WTC11 (cell line): ENCODE measurements around the gene MYOZ2. TPM values are rescaled to one million over a fixed set of nuclear protein-coding genes. Genes with fewer than 3 reads are reported as not detected.

Experiments
- ATAC-seq: fragments of 200-7000 bp; cut with Tn5 transposase; 2 replicates; pipeline ENCODE4 v1.10.0; 2021; ENCODE audit warnings: mild to moderate bottlenecking, moderate library complexity
- CTCF ChIA-PET: fragments of 300-600 bp; sonication (Branson Sonifier 250); formaldehyde crosslinking; loops from one replicate; lab custom pipeline; 2021; ENCODE audit warnings: antibody characterized with exemption; lab: Charles Lee
- POLR2A ChIA-PET: fragments of 350-600 bp; sonication (Branson Sonifier 250); formaldehyde crosslinking; loops from one replicate; lab custom pipeline; 2021; ENCODE audit warnings: antibody characterized with exemption; lab: Charles Lee
- DNase-seq: peaks from one replicate; pipeline ENCODE4 v3.0.0; 2021; ENCODE audit warnings: low spot score
- H3K27ac Mint-ChIP-seq: 2 replicates; pipeline ENCODE4 v1.8.0; 2021; ENCODE audit warnings: mixed read lengths
- H3K27me3 Mint-ChIP-seq: 2 replicates; pipeline ENCODE4 v1.8.0; 2021; ENCODE audit warnings: low read depth, mild to moderate bottlenecking, moderate library complexity, mixed read lengths
- H3K36me3 Mint-ChIP-seq: 2 replicates; pipeline ENCODE4 v1.8.0; 2021; ENCODE audit warnings: mixed read lengths
- H3K4me1 Mint-ChIP-seq: 2 replicates; pipeline ENCODE4 v1.8.0; 2022; ENCODE audit warnings: mixed read lengths
- H3K4me3 Mint-ChIP-seq: 2 replicates; pipeline ENCODE4 v1.8.0; 2021; ENCODE audit warnings: mild to moderate bottlenecking, moderate library complexity, mixed read lengths
- H3K9me3 Mint-ChIP-seq: 2 replicates; pipeline ENCODE4 v1.8.0; 2021; ENCODE audit warnings: mixed read lengths
- ATF1 ChIP-seq: sonication (generic); formaldehyde crosslinking; IDR thresholded peaks from 2 replicates; pipeline ENCODE4 v1.8.1; 2023; ENCODE audit warnings: mild to moderate bottlenecking, moderate library complexity, missing genetic modification reagents
- ATF2 ChIP-seq: sonication (generic); formaldehyde crosslinking; IDR thresholded peaks from 2 replicates; pipeline ENCODE4 v1.8.1; 2022; ENCODE audit warnings: low read depth, missing genetic modification reagents, borderline replicate concordance
- E2F5 ChIP-seq: sonication (generic); formaldehyde crosslinking; IDR thresholded peaks from 2 replicates; pipeline ENCODE4 v1.8.1; 2022; ENCODE audit warnings: mild to moderate bottlenecking, moderate library complexity, missing genetic modification reagents
- ELF4 ChIP-seq: sonication (generic); formaldehyde crosslinking; IDR thresholded peaks from 2 replicates; pipeline ENCODE4 v1.8.1; 2022; ENCODE audit warnings: low read depth, mild to moderate bottlenecking, moderate library complexity, missing genetic modification reagents
- FOXK1 ChIP-seq: sonication (generic); formaldehyde crosslinking; IDR thresholded peaks from 2 replicates; pipeline ENCODE4 v1.8.0; 2022; ENCODE audit warnings: mild to moderate bottlenecking, moderate library complexity, missing genetic modification reagents
- FOXP1 ChIP-seq: sonication (generic); formaldehyde crosslinking; IDR thresholded peaks from 2 replicates; pipeline ENCODE4 v1.8.0; 2022; ENCODE audit warnings: missing genetic modification reagents, mild to moderate bottlenecking, moderate library complexity, borderline replicate concordance
- GABPB1 ChIP-seq: sonication (generic); formaldehyde crosslinking; IDR thresholded peaks from 2 replicates; pipeline ENCODE4 v1.8.1; 2023; ENCODE audit warnings: mild to moderate bottlenecking, missing genetic modification reagents
- GRHL2 ChIP-seq: fragments of 250-450 bp; sonication (Bioruptor Pico); IDR thresholded peaks from 2 replicates; pipeline ENCODE4 v1.8.0; 2022; ENCODE audit warnings: mild to moderate bottlenecking, moderate library complexity; ENCODE audit not compliant: insufficient replicate concordance, severe bottlenecking
- NR1H2 ChIP-seq: sonication (generic); formaldehyde crosslinking; IDR thresholded peaks from 2 replicates; pipeline ENCODE4 v1.9.0; 2021; ENCODE audit warnings: mild to moderate bottlenecking, moderate library complexity, missing genetic modification reagents
- NR3C1 ChIP-seq: sonication (generic); formaldehyde crosslinking; conservative IDR thresholded peaks from 2 replicates; pipeline ENCODE4 v1.8.1; 2023; ENCODE audit warnings: low read depth, mild to moderate bottlenecking, missing genetic modification reagents
- PRDM15 ChIP-seq: sonication (generic); formaldehyde crosslinking; IDR thresholded peaks from 2 replicates; pipeline ENCODE4 v1.8.0; 2022; ENCODE audit warnings: missing genetic modification reagents
- PRRX2 ChIP-seq: fragments of 250-450 bp; sonication (Bioruptor Pico); IDR thresholded peaks from 2 replicates; pipeline ENCODE4 v1.8.0; 2021; ENCODE audit warnings: mild to moderate bottlenecking
- SMAD4 ChIP-seq: sonication (generic); formaldehyde crosslinking; IDR thresholded peaks from 2 replicates; pipeline ENCODE4 v1.8.0; 2022; ENCODE audit warnings: mild to moderate bottlenecking, missing genetic modification reagents
- TCF7 ChIP-seq: sonication (generic); formaldehyde crosslinking; IDR thresholded peaks from 2 replicates; pipeline ENCODE4 v1.8.0; 2022; ENCODE audit warnings: mild to moderate bottlenecking, low read depth, missing genetic modification reagents, moderate library complexity
- ZNF263 ChIP-seq: sonication (generic); formaldehyde crosslinking; IDR thresholded peaks from 2 replicates; pipeline ENCODE4 v1.8.1; 2022; ENCODE audit warnings: low read depth, mild to moderate bottlenecking, moderate library complexity, missing genetic modification reagents
- ZNF396 ChIP-seq: fragments of 250-450 bp; sonication (Bioruptor Pico); IDR thresholded peaks from 2 replicates; pipeline ENCODE4 v1.8.0; 2021; ENCODE audit warnings: mild to moderate bottlenecking, moderate library complexity, borderline replicate concordance
- ZNF416 ChIP-seq: fragments of 250-450 bp; sonication (Bioruptor Pico); IDR thresholded peaks from 2 replicates; pipeline ENCODE4 v1.9.0; 2021; ENCODE audit warnings: mild to moderate bottlenecking, inconsistent platforms
- total RNA-seq: library from RNA; stranded (reverse); gene quantifications from 3 replicates; pipeline ENCODE4 v1.2.3, GENCODE V29; 2021
- TF ChIP-seq, protein P1 (sequence below): sonication (generic); formaldehyde crosslinking; IDR thresholded peaks from 2 replicates; pipeline ENCODE4 v1.8.0; 2023; ENCODE audit warnings: mild to moderate bottlenecking, missing genetic modification reagents
- TF ChIP-seq, protein P2 (sequence below): sonication (generic); formaldehyde crosslinking; IDR thresholded peaks from 2 replicates; pipeline ENCODE4 v1.8.1; 2022; ENCODE audit warnings: low read depth, mild to moderate bottlenecking, moderate library complexity, missing genetic modification reagents, borderline replicate concordance
- TF ChIP-seq, protein P3 (sequence below): fragments of 250-450 bp; sonication (Bioruptor Pico); conservative IDR thresholded peaks from 2 replicates; pipeline ENCODE4 v1.9.0; 2021; ENCODE audit warnings: mild to moderate bottlenecking

The MYOZ2 gene
- total RNA-seq, 1 experiment from 2014 or later, result not detected

DNA sequence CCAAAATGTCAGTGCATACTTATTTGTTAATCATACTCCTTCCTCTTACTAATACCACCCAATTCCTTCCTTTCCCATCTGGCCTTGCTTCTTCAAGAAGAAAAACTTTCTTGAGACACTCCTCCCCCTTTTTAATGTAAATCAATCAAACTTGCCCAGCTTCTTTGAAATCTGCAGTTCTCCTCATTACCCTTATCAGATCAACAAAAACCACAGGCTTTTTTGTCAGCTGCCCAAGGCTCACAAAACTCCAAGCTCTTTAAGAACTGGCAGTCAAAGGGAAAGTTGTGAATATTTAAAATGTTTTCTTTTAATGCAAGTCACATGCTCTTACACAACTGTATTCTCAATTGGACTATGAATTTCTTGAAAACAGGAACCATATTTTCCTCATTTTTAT lies 11.3 kb upstream of the MYOZ2 start:
- H3K27ac Mint-ChIP-seq, result 0 out of 2 replicates have a peak overlapping the region, but pooled peaks have one; percentile 10
- ChIA-PET CTCF (interaction anchor here (0.9 kb wide), 1 partner anchor 12 kb away, joined by 3 read pairs; no protein-coding TSS in a partner anchor), POLR2A (no interaction called here)
- H3K4me3 Mint-ChIP-seq, result no peak overlapping the region
- TF ChIP-seq GRHL2 (CRISPR knock-in tag), result no peak
- no peak for TF ChIP-seq E2F5 (CRISPR knock-in tag)
- TF ChIP-seq ZNF396 (CRISPR knock-in tag), result no peak
- no peak for TF ChIP-seq NR3C1
- TF ChIP-seq, protein P1, sequence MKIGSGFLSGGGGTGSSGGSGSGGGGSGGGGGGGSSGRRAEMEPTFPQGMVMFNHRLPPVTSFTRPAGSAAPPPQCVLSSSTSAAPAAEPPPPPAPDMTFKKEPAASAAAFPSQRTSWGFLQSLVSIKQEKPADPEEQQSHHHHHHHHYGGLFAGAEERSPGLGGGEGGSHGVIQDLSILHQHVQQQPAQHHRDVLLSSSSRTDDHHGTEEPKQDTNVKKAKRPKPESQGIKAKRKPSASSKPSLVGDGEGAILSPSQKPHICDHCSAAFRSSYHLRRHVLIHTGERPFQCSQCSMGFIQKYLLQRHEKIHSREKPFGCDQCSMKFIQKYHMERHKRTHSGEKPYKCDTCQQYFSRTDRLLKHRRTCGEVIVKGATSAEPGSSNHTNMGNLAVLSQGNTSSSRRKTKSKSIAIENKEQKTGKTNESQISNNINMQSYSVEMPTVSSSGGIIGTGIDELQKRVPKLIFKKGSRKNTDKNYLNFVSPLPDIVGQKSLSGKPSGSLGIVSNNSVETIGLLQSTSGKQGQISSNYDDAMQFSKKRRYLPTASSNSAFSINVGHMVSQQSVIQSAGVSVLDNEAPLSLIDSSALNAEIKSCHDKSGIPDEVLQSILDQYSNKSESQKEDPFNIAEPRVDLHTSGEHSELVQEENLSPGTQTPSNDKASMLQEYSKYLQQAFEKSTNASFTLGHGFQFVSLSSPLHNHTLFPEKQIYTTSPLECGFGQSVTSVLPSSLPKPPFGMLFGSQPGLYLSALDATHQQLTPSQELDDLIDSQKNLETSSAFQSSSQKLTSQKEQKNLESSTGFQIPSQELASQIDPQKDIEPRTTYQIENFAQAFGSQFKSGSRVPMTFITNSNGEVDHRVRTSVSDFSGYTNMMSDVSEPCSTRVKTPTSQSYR (CRISPR knock-in tag), result no peak
- no peak for TF ChIP-seq SMAD4 (CRISPR knock-in tag)
- no peak for TF ChIP-seq ATF1 (CRISPR knock-in tag)
- TF ChIP-seq FOXK1 (CRISPR knock-in tag), result no peak
- TF ChIP-seq PRDM15, result no peak
- TF ChIP-seq, protein P2, sequence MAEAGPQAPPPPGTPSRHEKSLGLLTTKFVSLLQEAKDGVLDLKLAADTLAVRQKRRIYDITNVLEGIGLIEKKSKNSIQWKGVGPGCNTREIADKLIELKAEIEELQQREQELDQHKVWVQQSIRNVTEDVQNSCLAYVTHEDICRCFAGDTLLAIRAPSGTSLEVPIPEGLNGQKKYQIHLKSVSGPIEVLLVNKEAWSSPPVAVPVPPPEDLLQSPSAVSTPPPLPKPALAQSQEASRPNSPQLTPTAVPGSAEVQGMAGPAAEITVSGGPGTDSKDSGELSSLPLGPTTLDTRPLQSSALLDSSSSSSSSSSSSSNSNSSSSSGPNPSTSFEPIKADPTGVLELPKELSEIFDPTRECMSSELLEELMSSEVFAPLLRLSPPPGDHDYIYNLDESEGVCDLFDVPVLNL (CRISPR knock-in tag), result no peak
- no peak for TF ChIP-seq NR1H2 (CRISPR knock-in tag)
- TF ChIP-seq, protein P3, sequence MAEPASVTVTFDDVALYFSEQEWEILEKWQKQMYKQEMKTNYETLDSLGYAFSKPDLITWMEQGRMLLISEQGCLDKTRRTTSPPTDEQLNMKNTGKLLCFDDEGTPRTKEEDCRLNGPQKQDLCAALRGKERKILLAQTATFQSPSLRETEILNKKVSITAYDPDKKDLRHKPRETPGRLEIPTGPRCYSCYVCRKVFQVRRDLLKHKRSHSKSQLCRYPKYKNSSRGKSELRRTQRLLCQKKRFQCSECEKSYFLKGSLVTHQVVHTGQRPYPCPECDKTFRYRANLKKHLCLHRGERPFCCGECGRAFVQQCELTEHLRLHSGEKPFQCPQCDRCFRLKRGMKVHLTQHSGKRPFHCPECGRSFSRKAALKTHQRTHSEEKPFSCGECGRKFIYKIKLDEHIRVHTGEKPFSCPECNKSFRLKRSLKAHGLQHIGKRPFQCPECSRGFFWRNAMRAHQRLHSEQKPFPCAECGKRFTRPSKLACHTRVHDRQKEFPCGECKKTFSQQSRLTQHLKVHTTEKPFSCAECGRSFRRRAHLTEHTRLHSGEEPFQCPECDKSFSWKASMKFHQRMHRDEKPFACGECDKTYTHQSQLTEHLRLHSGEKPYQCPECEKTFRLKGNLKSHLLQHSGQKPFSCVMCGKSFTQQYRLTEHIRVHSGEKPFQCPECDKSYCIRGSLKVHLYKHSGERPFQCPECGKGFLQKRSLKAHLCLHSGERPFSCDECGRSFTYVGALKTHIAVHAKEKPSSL (CRISPR knock-in tag), result no peak
- TF ChIP-seq ZNF263 (CRISPR knock-in tag), result no peak
- peaks cover 20% of the 10 kb centered on the region for H3K4me1 Mint-ChIP-seq
- H3K9me3 Mint-ChIP-seq, result peaks cover 2% of the 10 kb centered on the region; the same call in 1 of the 2 replicates
- no peaks in the 10 kb centered on the region for H3K36me3 Mint-ChIP-seq
- ATAC-seq (no peak), DNase-seq (no peak)
- no peaks in the 10 kb centered on the region for H3K27me3 Mint-ChIP-seq

- ChIA-PET CTCF (no interaction called here), POLR2A (no interaction called here)
- H3K27ac Mint-ChIP-seq, result no peak overlapping the region
- TF ChIP-seq GABPB1 (CRISPR knock-in tag) (no peak), ATF2 (no peak), ELF4 (CRISPR knock-in tag) (no peak), ZNF416 (CRISPR knock-in tag) (no peak), PRRX2 (CRISPR knock-in tag) (no peak), TCF7 (CRISPR knock-in tag) (no peak), FOXP1 (CRISPR knock-in tag) (no peak), NR3C1 (no peak)
- TF ChIP-seq, protein P2 (CRISPR knock-in tag), result no peak
These were observed 9.7 kb upstream of the MYOZ2 start for GRCh38 chr4:119125931-119126330.

More at GRCh38 chr4:119125931-119126330, 9.7 kb upstream of the MYOZ2 start:
- Mint-ChIP-seq H3K9me3 (no peaks in the 10 kb centered on the region), H3K36me3 (no peaks in the 10 kb centered on the region), H3K4me3 (no peak overlapping the region), H3K27me3 (no peaks in the 10 kb centered on the region), H3K4me1 (peaks cover 25% of the 10 kb centered on the region)
- ATAC-seq (no peak), DNase-seq (no peak)
